Measurements from ENCODE around the gene FGF21. TPM values are rescaled to one million over a fixed set of nuclear protein-coding genes. Genes with fewer than 3 reads are reported as not detected.

FGF21 gene
- total and polyA plus RNA-seq, 10 of the 15 experiments (the other 5 are each of a cell fraction or from before 2014, with no cell fraction given), result not detected

DNA sequence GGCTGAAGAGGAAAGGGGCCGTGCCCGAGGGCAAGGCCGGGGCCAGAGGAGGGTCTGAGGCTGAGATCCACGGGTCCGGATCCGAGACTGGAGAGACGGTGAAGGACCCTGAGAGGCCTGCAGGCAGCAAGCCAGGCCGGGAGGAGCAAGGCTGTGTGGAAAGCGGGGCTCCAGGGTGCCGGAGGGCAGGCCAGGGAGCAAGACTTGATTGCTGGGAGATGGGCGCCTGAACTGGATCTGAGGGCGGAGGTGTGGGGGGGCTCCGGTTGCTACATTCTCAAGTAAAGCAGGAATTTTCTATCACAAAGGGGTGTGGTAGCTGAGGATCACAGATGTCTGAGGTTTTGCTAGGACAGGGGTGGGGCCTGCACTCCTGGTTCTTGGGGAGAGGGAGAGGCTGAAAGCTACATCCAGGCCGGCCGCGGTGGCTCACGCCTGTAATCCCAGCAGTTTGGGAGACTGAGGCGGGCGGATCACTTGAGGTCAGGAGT, 39.6 kb upstream of the FGF21 start:
- ChIA-PET POLR2A (no interaction called here), RAD21 (ENCODE audit: unreplicated experiment) (no interaction called here), CTCF (interaction anchor here (1.8 kb wide), 1 partner anchor 40 kb away, joined by 6 read pairs; no protein-coding TSS in a partner anchor), SMC1A (ENCODE audit: uncharacterized antibody, unreplicated experiment) (no interaction called here)
- no peaks in the 10 kb centered on the region; the same call in 2 of the 3 replicates for H3K9me3 ChIP-seq (replicated peaks; ENCODE audit: control insufficient read depth, insufficient read depth, low read length)
- peak overlapping the region; percentile 89 for H3K4me2 ChIP-seq (ENCODE audit: control insufficient read depth, insufficient read depth)
- TF ChIP-seq, protein P1, sequence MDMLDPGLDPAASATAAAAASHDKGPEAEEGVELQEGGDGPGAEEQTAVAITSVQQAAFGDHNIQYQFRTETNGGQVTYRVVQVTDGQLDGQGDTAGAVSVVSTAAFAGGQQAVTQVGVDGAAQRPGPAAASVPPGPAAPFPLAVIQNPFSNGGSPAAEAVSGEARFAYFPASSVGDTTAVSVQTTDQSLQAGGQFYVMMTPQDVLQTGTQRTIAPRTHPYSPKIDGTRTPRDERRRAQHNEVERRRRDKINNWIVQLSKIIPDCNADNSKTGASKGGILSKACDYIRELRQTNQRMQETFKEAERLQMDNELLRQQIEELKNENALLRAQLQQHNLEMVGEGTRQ (IDR thresholded peaks at IDR 0.05; ENCODE audit: borderline replicate concordance, low read depth, low read length), result no peak
- TF ChIP-seq CHD1 (IDR thresholded peaks at IDR 0.05; ENCODE audit: low read depth, low read length), result no peak
- no peak for TF ChIP-seq CHD4 (IDR thresholded peaks at IDR 0.05)
- TF ChIP-seq EED (IDR thresholded peaks at IDR 0.05; ENCODE audit: low read depth), result no peak
- TF ChIP-seq ASH2L (IDR thresholded peaks at IDR 0.05; ENCODE audit: borderline replicate concordance, low read depth), result no peak
- TF ChIP-seq ZNF217 (IDR thresholded peaks at IDR 0.05), result no peak
- TF ChIP-seq MTA2 (IDR thresholded peaks at IDR 0.05; ENCODE audit: low read depth), result no peak
- FAIRE-seq (no peak), DNase-seq (ENCODE audit: low read depth, low spot score) (no peak), ATAC-seq (no peak)
- intact Hi-C loops (cut with micrococcal nuclease; ENCODE audit: unreplicated experiment) (no loop called here), in situ Hi-C loops (cut with MboI) (no loop called here)
- no peak overlapping the region for H2AFZ ChIP-seq (ENCODE audit: control insufficient read depth, low read depth, low read length)
- BruUV-seq (replicated peaks), result no TSS peak
- H3K36me3 ChIP-seq (ENCODE audit: control insufficient read depth in 2 of 2, insufficient read depth in 2 of 2, low read length in 1 of 2), result no peaks in the 10 kb centered on the region
- H4K20me1 ChIP-seq (ENCODE audit: control insufficient read depth, insufficient read depth), result no peaks in the 10 kb centered on the region
- no peaks in the 10 kb centered on the region for H3K79me2 ChIP-seq (ENCODE audit: control insufficient read depth, insufficient read depth, low read length)
- WGBS (ENCODE audit: insufficient coverage, insufficient replicate concordance, low lambda C conversion rate, missing lambda C conversion rate), result 81% methylated on average over 19 of the region's 19 CpGs
- no peaks in the 10 kb centered on the region for H3K27me3 ChIP-seq (replicated peaks in 1 of 2; ENCODE audit: control insufficient read depth in 2 of 2, insufficient read depth in 2 of 2, low read length in 1 of 2)
- H3K27ac ChIP-seq (ENCODE audit: control insufficient read depth, insufficient read depth), result no peak overlapping the region
- H3K4me3 ChIP-seq, result no peak overlapping the region
- peaks cover 16% of the 10 kb centered on the region for H3K4me1 ChIP-seq (ENCODE audit: control insufficient read depth, insufficient read depth, low read length)
- H3K9ac ChIP-seq (ENCODE audit: control insufficient read depth, insufficient read depth, low read length), result no peak overlapping the region

Data from GM12878 (cell line).